HTERT RPE-1 (cell line): ENCODE data around the gene TEFM.
"Not testable (repeated sequence)": the region's sequence is repeated elsewhere in the genome, so short reads cannot be mapped to it uniquely, and the experiment has no call there.

Experiments used
- in situ Hi-C: fragments of 300-500 bp; cut with MboI; formaldehyde crosslinking; loops from 4 replicates; pipeline ENCODE4 v1.14.3; 2020; ENCODE audit warnings: low sequenced_read_pairs

The TEFM gene, protein sequence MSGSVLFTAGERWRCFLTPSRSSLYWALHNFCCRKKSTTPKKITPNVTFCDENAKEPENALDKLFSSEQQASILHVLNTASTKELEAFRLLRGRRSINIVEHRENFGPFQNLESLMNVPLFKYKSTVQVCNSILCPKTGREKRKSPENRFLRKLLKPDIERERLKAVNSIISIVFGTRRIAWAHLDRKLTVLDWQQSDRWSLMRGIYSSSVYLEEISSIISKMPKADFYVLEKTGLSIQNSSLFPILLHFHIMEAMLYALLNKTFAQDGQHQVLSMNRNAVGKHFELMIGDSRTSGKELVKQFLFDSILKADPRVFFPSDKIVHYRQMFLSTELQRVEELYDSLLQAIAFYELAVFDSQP

GRCh38 chr17:30906101-30906911 is at the start of gene TEFM:
Gene TEFM (minus strand): TSS chr17:30906238. CDS start chr17:30906198, 40 bp downstream.
- in situ Hi-C loops = no loop called here

- in situ Hi-C loops = no loop called here
Measured at GRCh38 chr17:30954046-30954830, 48.2 kb upstream of the TEFM start.

DNA sequence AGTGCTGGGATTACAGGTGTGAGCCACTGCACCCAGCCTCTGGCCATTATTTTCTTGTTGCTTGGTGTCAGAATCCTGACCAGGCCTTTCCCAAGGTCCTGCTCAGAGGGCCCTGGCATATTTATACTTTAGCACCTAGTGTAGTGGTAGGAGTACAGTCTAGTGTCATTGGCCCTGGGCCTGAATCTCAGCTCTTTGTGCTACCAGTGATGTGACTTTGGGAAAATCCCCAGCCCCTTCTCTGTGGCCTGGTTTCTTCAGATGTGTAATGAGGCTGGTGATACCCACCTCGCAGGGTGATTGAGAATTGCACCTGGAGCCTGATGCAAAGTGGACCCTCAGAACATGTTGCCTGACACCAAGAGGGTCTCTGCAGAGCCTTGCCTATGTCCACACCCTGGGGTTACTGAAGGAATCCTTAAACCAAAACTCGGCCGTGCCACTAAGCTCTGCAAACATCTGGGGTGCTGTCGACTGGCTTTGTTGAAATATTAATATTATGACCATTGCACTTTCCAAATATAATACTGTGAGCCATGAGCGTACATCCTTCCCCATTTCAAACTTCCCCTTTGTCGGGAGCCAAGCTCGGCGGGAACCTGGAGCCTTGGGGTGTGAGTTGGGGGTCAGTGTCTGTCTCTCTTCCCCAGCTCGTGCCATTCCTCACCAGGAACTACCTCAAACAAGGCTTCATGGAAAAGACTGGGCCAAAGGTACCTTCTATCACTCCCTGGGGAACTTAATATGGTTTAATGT is 46.8 kb upstream of the TEFM start:
- in situ Hi-C loops = no loop called here

DNA sequence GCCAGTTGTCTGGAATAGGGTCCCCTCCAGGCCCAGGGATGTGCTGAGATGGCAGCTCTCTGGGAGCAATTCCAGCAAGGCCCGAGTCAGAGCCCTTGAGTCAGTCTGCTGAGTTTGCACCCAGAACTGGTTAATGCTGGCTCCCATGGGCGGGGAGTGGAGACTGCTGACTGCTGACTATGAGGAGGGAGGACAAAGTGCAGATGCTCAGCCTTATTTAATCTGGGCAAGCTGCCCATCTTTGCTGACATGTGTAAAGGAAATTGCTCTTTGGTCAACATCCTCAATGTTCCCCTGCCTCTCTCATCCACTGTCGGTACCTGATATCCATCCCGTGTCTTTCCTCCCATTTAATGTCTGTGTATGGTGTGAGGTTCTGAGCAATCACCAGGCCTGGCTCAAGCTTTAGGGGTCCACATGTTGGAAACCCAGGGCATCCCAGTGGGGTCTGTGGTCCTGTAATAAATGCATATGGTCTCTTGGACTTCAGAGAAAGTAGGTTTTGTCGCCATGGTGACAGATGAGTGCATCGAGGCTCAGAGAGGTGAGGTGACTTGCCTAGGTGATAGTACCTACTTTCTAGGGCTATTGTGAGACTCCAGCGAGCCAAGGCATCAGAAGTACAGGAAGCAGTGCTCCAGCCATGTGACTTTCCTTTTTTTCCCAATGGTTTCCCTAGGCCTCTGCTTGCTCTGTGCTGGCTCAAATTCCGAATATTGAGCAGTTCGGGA is 44.8 kb upstream of the TEFM start:
- in situ Hi-C loops = no loop called here

DNA sequence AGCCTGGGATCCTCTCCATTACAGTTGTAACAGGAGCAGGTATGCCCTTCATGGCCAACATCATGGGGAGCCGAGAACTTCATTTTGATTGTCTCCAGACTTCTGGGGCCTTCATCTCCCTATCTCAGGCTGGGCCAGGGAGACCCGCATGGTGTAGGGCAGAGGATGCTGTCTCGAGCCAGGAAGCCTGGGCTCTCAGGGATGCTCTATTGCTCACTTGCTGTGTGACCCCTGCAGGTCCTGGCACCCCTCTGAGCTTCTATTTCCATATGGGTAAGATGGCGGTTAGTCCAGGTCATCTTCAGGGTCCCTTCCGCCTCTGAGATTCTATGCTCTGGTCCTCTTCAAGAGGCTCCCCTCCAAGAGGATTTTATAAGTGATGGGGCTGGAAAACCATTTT is 44.2 kb upstream of the TEFM start:
- in situ Hi-C loops = no loop called here

DNA sequence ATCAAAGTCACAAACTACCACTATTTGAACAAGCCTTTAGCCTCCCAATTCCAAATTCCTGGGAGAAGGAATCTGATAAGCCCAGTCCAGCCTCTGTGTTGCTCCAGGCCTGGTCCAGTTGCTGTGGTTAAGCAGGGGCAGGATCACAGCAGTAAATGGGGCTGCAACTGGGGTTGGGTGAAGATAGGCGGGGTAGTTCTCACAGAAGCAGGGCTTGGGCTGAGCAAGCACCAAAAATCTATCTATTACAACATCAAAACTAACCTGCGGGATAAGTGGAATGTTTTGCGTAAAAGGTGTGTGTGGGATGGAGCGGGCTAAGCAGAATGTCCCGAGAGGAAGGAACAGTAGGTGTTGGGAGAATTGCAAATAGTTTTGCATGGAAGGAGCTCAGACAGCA is 41.8 kb upstream of the TEFM start:
- in situ Hi-C loops = no loop called here

GRCh38 chr17:30942308-30943079 is 36.5 kb upstream of the TEFM start:
- in situ Hi-C loops = no loop called here

DNA sequence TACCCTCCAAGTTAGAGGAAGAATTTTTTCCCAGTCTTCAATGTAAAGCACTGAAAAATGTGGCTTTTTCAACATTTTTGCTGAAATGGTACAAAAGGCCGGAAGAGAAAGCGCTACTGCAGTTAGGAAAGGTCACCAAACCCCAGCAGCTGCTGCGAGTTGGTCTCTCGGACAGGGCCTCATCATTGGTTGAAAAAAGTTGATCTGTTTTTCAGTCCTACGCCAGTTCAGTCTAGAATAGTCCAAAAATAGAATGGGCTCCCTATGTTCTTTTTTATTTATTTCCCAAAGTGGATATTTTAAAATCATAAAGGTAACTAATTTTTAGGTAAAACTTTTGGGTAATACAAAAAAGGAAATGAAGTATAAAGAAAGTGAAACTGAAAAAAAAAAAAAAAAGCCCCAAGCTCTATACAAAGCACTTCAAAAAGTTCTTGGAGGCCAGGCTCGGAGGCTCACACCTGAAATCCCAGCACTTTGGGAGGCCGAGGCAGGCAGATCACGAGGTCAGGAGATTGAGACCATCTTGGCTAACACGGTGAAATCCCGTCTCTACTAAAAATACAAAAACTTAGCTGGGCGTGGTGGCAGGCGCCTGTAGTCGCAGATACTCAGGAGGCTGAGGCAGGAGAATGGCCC is 33.1 kb upstream of the TEFM start:
- in situ Hi-C loops = no loop called here

GRCh38 chr17:30933966-30934365 is 27.9 kb upstream of the TEFM start:
- in situ Hi-C loops = no loop called here

GRCh38 chr17:30931582-30931981 is 25.5 kb upstream of the TEFM start:
- in situ Hi-C loops = not testable (repeated sequence)

DNA sequence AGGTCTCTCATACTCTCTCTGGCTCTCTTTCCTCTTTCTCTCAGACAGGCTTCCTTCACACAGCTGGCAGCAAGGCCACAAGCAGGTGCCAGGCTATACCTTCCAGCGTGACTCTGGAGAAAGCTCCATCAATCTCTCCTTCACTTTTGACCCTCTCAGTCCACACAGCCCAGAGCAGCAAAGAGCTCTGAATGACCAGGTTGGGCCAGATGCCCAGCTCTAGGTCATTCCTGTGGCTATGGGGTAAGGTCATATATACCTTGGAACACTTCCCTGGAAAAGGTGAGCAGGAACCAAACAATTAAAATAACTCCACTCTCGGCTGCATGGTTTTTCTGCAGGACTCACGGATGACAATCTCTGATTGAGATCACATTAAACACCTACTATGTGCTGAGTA is 24.5 kb upstream of the TEFM start:
- in situ Hi-C loops = no loop called here

- in situ Hi-C loops = not testable (repeated sequence)
Measured at GRCh38 chr17:30929861-30930260, 23.8 kb upstream of the TEFM start.

GRCh38 chr17:30929081-30929633 is 23.1 kb upstream of the TEFM start:
- in situ Hi-C loops = no loop called here

- in situ Hi-C loops = no loop called here
Measured at GRCh38 chr17:30928584-30928983, 22.5 kb upstream of the TEFM start.

GRCh38 chr17:30927756-30928155 is 21.7 kb upstream of the TEFM start:
- in situ Hi-C loops = no loop called here

- in situ Hi-C loops = no loop called here
Measured at GRCh38 chr17:30926516-30926915, 20.5 kb upstream of the TEFM start.

DNA sequence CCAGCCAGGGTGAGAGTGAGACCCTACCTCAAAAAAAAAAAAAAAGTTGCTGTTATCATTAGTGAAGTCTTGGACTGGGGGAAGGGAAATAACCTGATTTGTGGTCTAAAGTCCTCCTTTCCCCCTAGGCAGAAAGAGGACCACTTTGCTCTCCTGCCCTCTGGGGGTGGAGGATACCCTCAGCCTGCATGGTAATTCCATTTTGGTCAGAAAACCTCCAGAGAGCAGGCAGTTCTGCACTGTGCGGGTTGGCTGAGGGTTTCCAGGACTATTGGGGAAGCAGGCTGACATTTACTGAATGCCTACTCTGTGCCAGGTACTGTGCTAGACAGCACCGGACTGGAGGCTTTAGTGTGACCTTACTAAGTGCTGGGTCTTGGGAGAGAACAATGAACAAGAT is 18.3 kb upstream of the TEFM start:
- in situ Hi-C loops = no loop called here

GRCh38 chr17:30922235-30923030 is 16.4 kb upstream of the TEFM start:
- in situ Hi-C loops = no loop called here
